HG03135 (cell line): ENCODE measurements around the gene WDR47.
"Not testable (repeated sequence)": the region's sequence is repeated elsewhere in the genome, so short reads cannot be mapped to it uniquely, and the experiment has no call there.

Experiments
- ATAC-seq: cut with Tn5 transposase; IDR thresholded peaks from one replicate; pipeline ENCODE4 v1.9.1; 2021; ENCODE audit warnings: mild to moderate bottlenecking, moderate library complexity; ENCODE audit not compliant: unreplicated experiment

Gene WDR47

GRCh38 chr1:108963052-108963686 lies 78.7 kb downstream of the WDR47 start, which contains the start of gene CLCC1:
TSS of gene CLCC1 (minus strand) at chr1:108963484. CDS start at chr1:108950437, 13,047 bp downstream.
- ATAC-seq = peak; percentile 93

GRCh38 chr1:108962681-108963051 lies 79.2 kb downstream of the WDR47 start:
- ATAC-seq = peak; percentile 34

GRCh38 chr1:108961752-108962486 lies 80.0 kb downstream of the WDR47 start:
- ATAC-seq = no peak

GRCh38 chr1:108961198-108961597 lies 80.7 kb downstream of the WDR47 start:
- ATAC-seq = no peak

DNA sequence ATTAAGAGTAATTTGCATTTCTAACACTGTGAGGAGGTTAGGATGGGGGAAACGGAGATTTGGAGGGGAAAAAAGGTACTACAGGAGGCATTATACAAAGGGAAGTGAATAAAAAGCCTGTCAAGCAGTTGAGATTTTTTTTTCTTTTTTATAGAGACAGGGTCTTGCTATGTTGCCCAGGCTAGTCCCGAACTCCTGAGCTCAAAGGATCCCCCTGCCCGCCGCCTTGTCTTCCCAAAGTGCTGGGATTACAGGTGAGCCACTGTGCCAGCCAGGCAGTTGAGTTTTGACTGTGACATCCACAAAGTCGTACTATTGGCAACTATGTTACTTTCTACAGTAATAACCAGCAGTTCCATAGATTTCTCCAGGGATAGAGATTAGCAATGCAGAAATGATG lies 81.2 kb downstream of the WDR47 start:
- ATAC-seq = no peak

- no peak for ATAC-seq
Observed at GRCh38 chr1:108957888-108958287, 84.0 kb downstream of the WDR47 start.

GRCh38 chr1:108955881-108956280 lies 86.0 kb downstream of the WDR47 start:
- no peak for ATAC-seq

DNA sequence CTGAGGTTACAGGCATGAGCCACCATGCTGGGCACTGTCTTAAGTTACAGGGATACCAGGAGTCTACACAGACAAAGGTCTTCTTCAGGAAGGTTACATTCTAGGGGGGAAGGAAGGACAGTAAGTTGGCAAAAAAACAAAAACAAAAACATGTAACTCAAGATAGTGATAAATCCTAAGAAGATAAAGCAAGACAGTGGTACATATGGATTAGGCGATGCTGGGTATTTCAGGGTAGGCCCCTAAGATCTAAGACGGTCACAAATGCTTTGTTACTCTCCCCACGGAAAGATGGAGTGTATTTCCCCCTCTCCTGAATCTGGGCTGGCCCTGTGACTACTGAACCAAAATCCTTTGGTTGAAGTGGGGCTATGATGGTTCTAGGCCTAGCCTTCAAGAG lies 86.8 kb downstream of the WDR47 start:
- no peak for ATAC-seq

DNA sequence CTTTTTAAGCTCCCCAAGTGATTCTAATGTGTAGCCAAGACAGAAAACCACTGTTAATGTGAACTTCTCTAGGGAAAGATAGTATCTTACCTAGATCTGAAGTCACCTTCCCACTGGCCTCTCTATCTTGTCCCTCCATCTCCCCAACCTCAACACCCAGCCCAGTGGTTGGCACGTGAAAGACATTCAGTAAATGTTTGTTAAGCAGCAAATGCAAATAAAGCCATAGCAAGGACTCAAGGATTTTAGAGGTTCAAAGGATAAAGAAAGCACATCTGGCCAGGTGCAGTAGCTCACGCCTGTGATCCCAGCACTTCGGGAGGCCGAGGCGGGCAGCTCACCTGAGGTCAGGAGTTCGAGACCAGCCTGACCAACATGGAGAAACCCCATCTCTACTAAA lies 88.5 kb downstream of the WDR47 start:
- ATAC-seq = no peak

DNA sequence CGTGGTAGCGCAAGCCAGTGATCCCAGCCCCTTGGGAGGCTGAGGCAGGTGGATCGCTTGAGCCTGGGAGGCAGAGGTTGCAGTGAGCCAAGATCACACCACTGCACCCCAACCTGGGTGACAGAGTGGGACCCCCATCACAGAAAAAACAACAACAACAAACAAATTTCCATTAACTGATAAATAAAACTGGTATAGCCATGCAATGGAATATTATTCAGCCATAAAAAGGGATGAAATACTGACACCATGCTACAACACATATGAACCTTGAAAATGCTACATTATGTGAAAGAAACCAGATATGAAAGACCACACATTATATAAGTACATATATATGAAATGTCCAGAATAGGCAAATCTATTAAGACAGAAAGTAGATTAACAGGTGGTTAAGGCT lies 90.7 kb downstream of the WDR47 start:
- no peak for ATAC-seq

DNA sequence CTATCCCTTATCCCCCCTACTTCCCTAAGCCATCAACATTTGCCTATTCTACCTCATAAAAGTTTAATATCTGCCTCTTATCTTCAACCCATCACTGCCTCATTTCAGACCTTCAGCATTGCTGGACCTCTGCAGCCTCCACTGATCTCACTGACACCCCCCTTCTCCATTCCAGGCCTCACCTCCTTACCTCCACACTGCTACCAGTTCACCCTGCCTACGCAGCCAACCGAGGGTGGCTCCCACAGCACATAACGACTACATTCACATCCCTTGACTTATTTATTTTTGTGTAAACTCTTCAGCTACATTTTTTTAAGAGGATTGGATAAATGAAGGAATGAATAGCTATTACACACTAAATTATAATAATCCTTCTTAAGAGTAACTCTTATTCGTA lies 92.9 kb downstream of the WDR47 start:
- ATAC-seq = no peak

DNA sequence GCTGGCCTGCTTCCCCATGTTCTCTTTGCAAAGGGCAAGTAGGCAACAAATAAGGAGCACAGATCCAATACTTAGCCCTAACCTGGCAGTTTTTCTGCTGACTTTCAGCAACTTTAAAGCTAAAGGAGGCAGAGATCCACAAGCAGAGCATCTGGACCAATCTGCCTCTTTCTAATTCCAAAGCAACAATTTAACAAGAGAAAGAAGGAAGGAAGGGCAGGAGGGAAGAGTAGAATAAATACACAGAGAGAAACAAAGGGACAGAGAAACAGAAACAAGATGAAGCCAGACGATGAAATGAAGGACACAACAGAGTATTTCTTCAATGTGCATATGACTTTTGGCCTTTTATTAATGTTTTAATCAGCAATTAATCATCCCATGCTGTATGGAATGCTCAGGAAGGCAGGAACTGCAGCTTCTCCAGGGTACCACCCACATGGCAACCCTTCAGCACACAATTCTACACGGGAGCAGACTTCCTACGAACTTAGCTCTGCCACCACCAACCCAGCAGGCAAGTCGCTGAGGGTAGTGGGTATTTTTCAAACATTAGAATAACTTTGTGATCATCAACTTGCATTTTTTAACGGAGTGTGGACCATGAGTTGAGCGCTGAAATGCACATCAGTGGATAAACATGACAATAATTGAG lies 93.9 kb downstream of the WDR47 start:
- ATAC-seq = no peak

- ATAC-seq = no peak
Observed at GRCh38 chr1:108936170-108936569, 105.7 kb downstream of the WDR47 start.

DNA sequence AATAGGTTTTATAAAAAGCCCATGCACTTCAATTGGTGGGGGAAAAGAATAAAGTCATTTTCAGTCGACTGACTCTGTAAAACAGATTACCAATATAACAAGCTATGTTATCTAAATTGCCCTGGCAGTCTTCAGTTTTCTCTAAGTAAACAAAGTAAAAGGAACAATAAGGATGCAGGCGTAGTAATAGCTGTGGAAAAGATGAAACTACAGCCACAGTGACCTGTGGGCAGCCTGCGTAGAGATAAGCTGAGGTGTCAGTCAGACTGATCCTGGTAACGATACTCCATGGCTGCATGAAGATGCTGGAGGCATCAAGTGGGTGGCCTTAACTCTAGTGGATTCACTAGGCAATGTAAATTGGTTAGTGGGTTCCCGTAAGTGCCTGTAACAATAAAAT lies 108.0 kb downstream of the WDR47 start:
- ATAC-seq = no peak

GRCh38 chr1:108927565-108927964 lies 114.3 kb downstream of the WDR47 start:
- ATAC-seq = not testable (repeated sequence)

- ATAC-seq = no peak
Observed at GRCh38 chr1:108925920-108926319, 116.0 kb downstream of the WDR47 start.
